ENCODE data around the gene TTF1. TPM values are rescaled to one million over a fixed set of nuclear protein-coding genes. Genes with fewer than 3 reads are reported as not detected.

TTF1 gene
- polyA plus RNA-seq, 1 experiment = 10.0 TPM

DNA sequence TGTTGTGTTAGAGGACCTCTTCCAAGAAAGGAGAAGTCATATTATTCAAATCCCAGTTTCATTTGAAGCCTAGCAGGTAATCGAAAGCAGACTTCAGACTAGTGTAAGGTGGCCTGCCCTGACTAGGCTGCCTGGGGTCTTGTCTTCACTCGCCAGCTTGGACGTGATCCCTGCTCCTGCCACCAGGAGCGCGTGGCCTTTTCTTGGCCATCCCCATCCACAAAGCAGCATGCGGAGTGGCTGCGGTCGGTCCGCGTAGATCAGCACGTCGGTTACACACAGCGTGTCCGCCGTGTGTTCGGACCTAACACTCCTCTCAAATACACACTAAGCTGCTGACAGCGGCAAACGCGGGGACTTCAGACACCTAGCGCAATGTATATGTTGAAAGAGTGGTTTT lies 40.7 kb upstream of the TTF1 start:
- Histone ChIP-seq H3K27me3 (ENCODE audit: control insufficient read depth, insufficient read depth, low read length) (peaks cover 7% of the 10 kb centered on the region), H3K9me3 (ENCODE audit: control insufficient read depth, insufficient read depth, low read length) (no peaks in the 10 kb centered on the region), H3K4me3 (ENCODE audit: low read depth, low read length) (no peak overlapping the region), H3K27ac (ENCODE audit: low read depth, low read length) (no peak overlapping the region)
- TF ChIP-seq, protein P1, sequence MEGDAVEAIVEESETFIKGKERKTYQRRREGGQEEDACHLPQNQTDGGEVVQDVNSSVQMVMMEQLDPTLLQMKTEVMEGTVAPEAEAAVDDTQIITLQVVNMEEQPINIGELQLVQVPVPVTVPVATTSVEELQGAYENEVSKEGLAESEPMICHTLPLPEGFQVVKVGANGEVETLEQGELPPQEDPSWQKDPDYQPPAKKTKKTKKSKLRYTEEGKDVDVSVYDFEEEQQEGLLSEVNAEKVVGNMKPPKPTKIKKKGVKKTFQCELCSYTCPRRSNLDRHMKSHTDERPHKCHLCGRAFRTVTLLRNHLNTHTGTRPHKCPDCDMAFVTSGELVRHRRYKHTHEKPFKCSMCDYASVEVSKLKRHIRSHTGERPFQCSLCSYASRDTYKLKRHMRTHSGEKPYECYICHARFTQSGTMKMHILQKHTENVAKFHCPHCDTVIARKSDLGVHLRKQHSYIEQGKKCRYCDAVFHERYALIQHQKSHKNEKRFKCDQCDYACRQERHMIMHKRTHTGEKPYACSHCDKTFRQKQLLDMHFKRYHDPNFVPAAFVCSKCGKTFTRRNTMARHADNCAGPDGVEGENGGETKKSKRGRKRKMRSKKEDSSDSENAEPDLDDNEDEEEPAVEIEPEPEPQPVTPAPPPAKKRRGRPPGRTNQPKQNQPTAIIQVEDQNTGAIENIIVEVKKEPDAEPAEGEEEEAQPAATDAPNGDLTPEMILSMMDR (IDR thresholded peaks at IDR 0.05; ENCODE audit: low read depth, low read length) = peak; percentile 28; the same call in 1 of the 2 replicates
- ChIA-PET POLR2A (no interaction called here), CTCF (no interaction called here)
- no peak for DNase-seq (ENCODE audit: low read depth, low spot score)

GRCh38 chr9:132446887-132447286 lies 40.2 kb upstream of the TTF1 start:
- no peak overlapping the region for H3K27ac ChIP-seq (ENCODE audit: low read depth, low read length)
- H3K27me3 ChIP-seq (ENCODE audit: control insufficient read depth, insufficient read depth, low read length) = peaks cover 9% of the 10 kb centered on the region
- H3K4me3 ChIP-seq (ENCODE audit: low read depth, low read length) = no peak overlapping the region
- DNase-seq (ENCODE audit: low read depth, low spot score) = no peak
- no peaks in the 10 kb centered on the region for H3K9me3 ChIP-seq (ENCODE audit: control insufficient read depth, insufficient read depth, low read length)
- ChIA-PET CTCF (no interaction called here), POLR2A (no interaction called here)
- TF ChIP-seq, protein P1 (IDR thresholded peaks at IDR 0.05; ENCODE audit: low read depth, low read length) = no peak

DNA sequence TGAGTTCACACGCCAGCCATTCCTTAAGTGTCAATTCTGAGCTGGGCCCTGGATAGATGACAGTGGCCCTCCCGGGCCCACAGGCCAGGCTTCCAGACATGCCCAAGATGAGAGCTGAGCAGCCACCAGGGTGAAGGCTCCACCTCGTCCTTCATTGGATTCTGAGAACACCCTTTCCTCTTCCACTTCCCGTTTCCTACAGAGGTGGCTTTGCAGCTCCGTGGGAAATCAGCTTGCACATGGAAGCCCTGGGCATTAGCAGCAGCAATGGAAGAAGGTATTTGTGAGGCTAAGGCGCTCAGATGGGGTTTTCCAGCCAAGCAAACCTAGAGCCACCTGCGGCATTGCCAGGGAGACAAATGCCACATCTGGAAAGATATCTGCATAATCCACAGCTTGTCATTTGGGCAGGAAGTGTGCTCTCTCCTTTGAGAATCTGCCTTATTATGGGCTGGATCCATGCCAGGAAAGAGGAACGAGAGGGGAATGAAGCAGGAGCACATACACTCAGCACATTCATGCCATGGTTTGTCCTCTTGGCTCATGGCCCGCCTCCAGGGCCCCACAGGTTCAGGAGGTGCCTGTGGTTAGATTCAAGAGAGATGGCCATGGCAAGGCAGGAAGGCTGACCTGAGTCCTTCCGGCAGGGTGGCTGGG lies 37.4 kb upstream of the TTF1 start:
- CTCF ChIA-PET = no interaction called here
- no peak for DNase-seq (ENCODE audit: low read depth, low spot score)
- TF ChIP-seq, protein P1 (IDR thresholded peaks at IDR 0.05; ENCODE audit: low read depth, low read length) = no peak
- POLR2A ChIA-PET = no interaction called here
- Histone ChIP-seq H3K27ac (ENCODE audit: low read depth, low read length) (no peak overlapping the region), H3K4me3 (ENCODE audit: low read depth, low read length) (no peak overlapping the region), H3K9me3 (ENCODE audit: control insufficient read depth, insufficient read depth, low read length) (no peaks in the 10 kb centered on the region), H3K27me3 (ENCODE audit: control insufficient read depth, insufficient read depth, low read length) (peaks cover 20% of the 10 kb centered on the region)

- Histone ChIP-seq H3K9me3 (ENCODE audit: control insufficient read depth, insufficient read depth, low read length) (no peaks in the 10 kb centered on the region), H3K27me3 (ENCODE audit: control insufficient read depth, insufficient read depth, low read length) (peaks cover 17% of the 10 kb centered on the region), H3K27ac (ENCODE audit: low read depth, low read length) (no peak overlapping the region), H3K4me3 (ENCODE audit: low read depth, low read length) (no peak overlapping the region)
- TF ChIP-seq, protein P1 (IDR thresholded peaks at IDR 0.05; ENCODE audit: low read depth, low read length) = no peak
- DNase-seq (ENCODE audit: low read depth, low spot score) = no peak
- POLR2A ChIA-PET = no interaction called here
- CTCF ChIA-PET = no interaction called here
These were observed 34.8 kb upstream of the TTF1 start for GRCh38 chr9:132441404-132441803.

DNA sequence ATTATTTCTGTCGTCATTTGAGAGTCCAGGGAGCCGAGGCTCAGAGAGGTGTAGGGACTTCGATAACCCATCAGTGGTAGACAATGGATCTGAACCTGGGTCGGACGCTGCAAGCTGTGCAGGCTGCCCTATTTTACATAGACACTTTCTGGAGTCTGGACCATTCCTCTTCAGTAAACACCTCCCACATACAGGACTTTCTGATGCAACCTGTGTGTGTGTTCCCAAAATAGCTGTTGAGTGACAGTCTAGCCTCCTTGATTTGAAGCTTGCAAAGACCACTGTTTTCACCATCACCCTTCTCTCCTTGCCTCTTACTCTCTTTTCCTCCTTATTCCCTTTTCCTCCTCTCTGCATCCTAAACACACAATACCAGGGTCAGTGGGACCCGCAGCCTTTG lies 34.1 kb upstream of the TTF1 start:
- POLR2A ChIA-PET = no interaction called here
- Histone ChIP-seq H3K9me3 (ENCODE audit: control insufficient read depth, insufficient read depth, low read length) (no peaks in the 10 kb centered on the region), H3K4me3 (ENCODE audit: low read depth, low read length) (no peak overlapping the region), H3K27ac (ENCODE audit: low read depth, low read length) (no peak overlapping the region), H3K27me3 (ENCODE audit: control insufficient read depth, insufficient read depth, low read length) (peaks cover 17% of the 10 kb centered on the region)
- TF ChIP-seq, protein P1 (IDR thresholded peaks at IDR 0.05; ENCODE audit: low read depth, low read length) = no peak
- CTCF ChIA-PET = no interaction called here
- DNase-seq (ENCODE audit: low read depth, low spot score) = no peak
